Duodenal mucosa (tissue), 2 donors: Measurements from ENCODE around the gene FGD6.
"Not testable (repeated sequence)": the region's sequence is repeated elsewhere in the genome, so short reads cannot be mapped to it uniquely, and the experiment has no call there.

ENCODE experiments used
- H3K27ac ChIP-seq: one replicate; pipeline ENCODE4 v1.7.0; 2013; ENCODE audit warnings: low read depth, low read length
- H3K27me3 ChIP-seq, 2 donors: one replicate each; pipeline ENCODE4 v1.7.0; 2013; ENCODE audit warnings: low read length in 2 of 2, control low read depth in 1 of 2; ENCODE audit not compliant: insufficient read depth in 2 of 2, control insufficient read depth in 1 of 2
- H3K36me3 ChIP-seq, 2 donors: one replicate each; pipeline ENCODE4 v1.7.0; 2013; ENCODE audit warnings: low read length in 2 of 2, control low read depth in 1 of 2; ENCODE audit not compliant: insufficient read depth in 2 of 2, control insufficient read depth in 1 of 2
- H3K4me1 ChIP-seq, 2 donors: one replicate each; pipeline ENCODE4 v1.7.0; 2013; ENCODE audit warnings: low read length in 2 of 2, control low read depth in 1 of 2; ENCODE audit not compliant: insufficient read depth in 2 of 2, control insufficient read depth in 1 of 2
- H3K4me3 ChIP-seq, 2 donors: one replicate each; pipeline ENCODE4 v1.7.0; 2013; ENCODE audit warnings: low read length in 2 of 2, low read depth in 1 of 2
- H3K9ac ChIP-seq, 2 donors: one replicate each; pipeline ENCODE4 v1.7.0; 2013; ENCODE audit warnings: low read length in 2 of 2, low read depth in 1 of 2
- H3K9me3 ChIP-seq, 2 donors: one replicate each; pipeline ENCODE4 v1.7.0; 2013; ENCODE audit warnings: low read length in 2 of 2, control low read depth in 1 of 2; ENCODE audit not compliant: control insufficient read depth in 1 of 2

FGD6 gene

DNA sequence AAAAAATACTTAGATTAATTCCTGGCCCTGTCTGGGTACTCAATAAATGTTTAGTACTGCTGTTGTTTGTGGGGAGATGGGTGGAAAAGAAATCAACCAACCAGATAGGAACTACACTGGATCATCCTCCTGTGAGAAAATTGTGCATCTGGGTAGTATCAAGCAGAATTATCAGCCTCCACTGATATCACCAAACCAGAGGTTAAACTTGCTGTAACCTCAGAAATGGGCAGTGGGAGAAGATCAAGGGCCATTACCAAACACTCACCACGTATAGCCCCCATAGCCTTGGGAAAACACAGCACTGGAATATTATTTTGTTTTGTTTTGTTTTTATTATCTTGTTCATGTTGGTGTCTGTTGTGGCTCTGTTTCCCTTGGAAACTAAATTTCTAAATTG is 20.0 kb upstream of the FGD6 start:
- H3K27me3 ChIP-seq: no peaks in the 10 kb centered on the region
- H3K4me1 ChIP-seq: no peaks in the 10 kb centered on the region
- H3K36me3 ChIP-seq: no peaks in the 10 kb centered on the region
- no peak overlapping the region for H3K9ac ChIP-seq
- no peak overlapping the region for H3K27ac ChIP-seq
- H3K4me3 ChIP-seq: no peak overlapping the region
- no peaks in the 10 kb centered on the region for H3K9me3 ChIP-seq

GRCh38 chr12:95235621-95236020 is 18.4 kb upstream of the FGD6 start:
- H3K4me3 ChIP-seq, H3K27ac ChIP-seq, H3K9me3 ChIP-seq, H3K4me1 ChIP-seq, H3K36me3 ChIP-seq, H3K27me3 ChIP-seq, H3K9ac ChIP-seq: not testable (repeated sequence)

GRCh38 chr12:95234187-95234586 is 16.9 kb upstream of the FGD6 start:
- H3K9me3 ChIP-seq, H3K9ac ChIP-seq, H3K4me1 ChIP-seq, H3K4me3 ChIP-seq, H3K27ac ChIP-seq, H3K36me3 ChIP-seq, H3K27me3 ChIP-seq: not testable (repeated sequence)

DNA sequence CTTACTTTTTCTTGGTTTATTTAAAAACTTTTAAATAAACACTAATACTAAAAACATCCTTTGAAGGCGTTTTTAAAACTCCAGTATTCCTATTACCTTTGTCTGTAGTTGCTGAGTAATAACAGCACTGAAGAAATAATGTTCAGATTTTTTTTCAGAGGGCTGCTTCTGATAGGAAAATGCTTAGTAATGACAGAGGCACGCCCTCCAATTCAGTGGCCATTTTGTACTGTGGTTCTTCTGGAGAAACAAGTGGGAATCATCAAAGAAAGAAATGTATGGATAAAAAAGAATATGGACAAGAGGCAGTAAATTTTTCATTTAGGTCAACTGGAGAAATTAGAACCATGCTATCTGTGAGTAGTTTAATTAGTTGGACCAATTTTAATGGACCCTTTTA is 13.9 kb upstream of the FGD6 start:
- no peak overlapping the region for H3K9ac ChIP-seq
- H3K27me3 ChIP-seq: no peaks in the 10 kb centered on the region
- H3K4me1 ChIP-seq: no peaks in the 10 kb centered on the region
- no peak overlapping the region for H3K27ac ChIP-seq
- no peak overlapping the region for H3K4me3 ChIP-seq
- H3K9me3 ChIP-seq: no peaks in the 10 kb centered on the region
- no peaks in the 10 kb centered on the region for H3K36me3 ChIP-seq

DNA sequence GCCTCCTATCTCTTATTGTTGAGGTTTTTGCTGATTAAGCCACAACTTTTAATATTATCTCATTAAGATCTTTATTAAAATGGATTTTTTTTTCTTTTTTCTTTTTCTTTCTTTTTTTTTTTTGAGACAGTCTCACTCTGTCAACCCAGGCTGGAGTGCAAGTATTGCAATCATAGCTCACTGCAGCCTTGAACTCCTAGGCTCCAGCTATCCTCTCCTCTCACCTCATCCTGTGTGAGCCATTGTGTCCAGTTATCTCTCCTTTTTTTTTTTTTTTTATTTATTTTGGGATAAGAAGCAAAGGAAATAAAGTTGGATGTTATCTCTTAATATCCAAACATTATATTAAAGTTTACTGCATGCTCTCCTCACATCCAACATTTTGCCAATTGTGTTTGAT is 13.0 kb upstream of the FGD6 start:
- no peaks in the 10 kb centered on the region for H3K9me3 ChIP-seq
- no peaks in the 10 kb centered on the region for H3K4me1 ChIP-seq
- H3K36me3 ChIP-seq: no peaks in the 10 kb centered on the region
- no peaks in the 10 kb centered on the region for H3K27me3 ChIP-seq
- H3K9ac ChIP-seq: no peak overlapping the region
- H3K27ac ChIP-seq: no peak overlapping the region
- no peak overlapping the region for H3K4me3 ChIP-seq

DNA sequence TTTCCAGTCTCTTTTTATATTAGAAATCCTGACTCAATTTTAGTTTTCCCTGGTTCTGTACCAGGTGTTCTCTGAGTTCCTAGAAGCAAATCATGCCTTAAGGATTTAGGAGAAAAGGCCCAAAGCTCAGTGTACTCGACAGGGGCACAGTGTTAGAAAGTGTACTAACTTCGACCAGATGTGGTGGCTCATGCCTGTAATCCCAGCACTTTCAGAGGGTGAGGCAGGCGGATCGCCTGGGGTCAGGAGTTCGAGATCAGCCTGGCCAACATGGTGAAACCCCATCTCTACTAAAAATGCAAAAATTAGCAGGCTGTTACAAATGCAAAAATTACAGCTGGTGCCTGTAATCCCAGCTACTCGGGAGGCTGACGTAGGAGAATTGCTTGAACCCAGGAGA is 12.4 kb upstream of the FGD6 start:
- Histone ChIP-seq H3K36me3 (peaks cover 0 to 4% of the 10 kb centered on the region in 2 donors), H3K4me3 (no peak overlapping the region), H3K27me3 (no peaks in the 10 kb centered on the region), H3K9me3 (no peaks in the 10 kb centered on the region), H3K27ac (no peak overlapping the region), H3K4me1 (no peaks in the 10 kb centered on the region), H3K9ac (no peak overlapping the region)

DNA sequence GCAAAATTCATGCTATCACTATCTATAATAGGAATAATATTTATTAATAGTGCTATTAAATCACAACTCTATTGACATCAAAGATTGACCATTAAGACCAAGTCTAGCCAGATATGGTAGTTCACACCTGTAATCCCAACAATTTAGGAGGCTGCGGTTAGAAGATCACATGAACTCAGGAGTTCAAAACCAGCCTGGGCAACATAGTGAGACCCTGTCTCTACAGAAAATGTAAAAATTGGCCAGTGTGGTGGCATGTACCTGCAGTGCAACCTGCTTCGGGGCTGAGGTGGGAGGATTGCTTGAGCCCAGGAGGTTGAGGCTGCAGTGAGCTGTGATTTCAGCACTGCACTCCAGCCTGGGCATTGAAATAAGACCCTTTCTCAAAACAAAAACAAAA is 11.3 kb upstream of the FGD6 start:
- no peaks in the 10 kb centered on the region for H3K4me1 ChIP-seq
- no peak overlapping the region for H3K27ac ChIP-seq

DNA sequence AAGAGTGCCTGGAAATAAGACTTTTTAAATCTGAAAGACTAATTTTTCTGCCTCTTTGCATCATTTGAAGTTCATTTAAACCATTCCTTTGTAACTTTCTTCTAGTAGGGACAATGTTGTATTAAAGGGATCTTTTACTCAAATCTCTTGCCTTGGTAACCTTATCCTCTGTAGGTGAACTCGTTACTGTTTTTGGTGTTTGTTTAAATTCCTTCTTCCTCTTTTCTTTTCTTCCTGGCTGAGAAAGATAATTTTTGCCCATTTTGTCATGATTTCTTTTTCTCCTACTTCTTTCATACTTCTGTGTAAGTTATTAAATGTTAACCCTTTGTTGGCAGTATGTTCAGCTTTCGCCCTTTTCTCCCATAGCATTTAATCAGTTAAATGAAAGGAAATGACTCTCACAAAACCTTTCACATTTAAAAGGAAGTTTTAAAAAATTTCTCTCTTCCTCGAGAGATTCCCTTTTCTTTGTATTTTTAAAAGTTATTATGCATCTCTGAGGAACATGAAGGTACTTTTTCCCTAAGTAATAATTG is 10.6 kb upstream of the FGD6 start:
- Histone ChIP-seq H3K9ac (no peak overlapping the region), H3K27ac (no peak overlapping the region)

More for the DNA sequence above, 11.3 kb upstream of the FGD6 start:
- H3K4me3 ChIP-seq: no peak overlapping the region
- no peaks in the 10 kb centered on the region for H3K9me3 ChIP-seq
- H3K9ac ChIP-seq: no peak overlapping the region
- H3K27me3 ChIP-seq: no peaks in the 10 kb centered on the region
- H3K36me3 ChIP-seq: peaks cover 0 to 4% of the 10 kb centered on the region in 2 donors

DNA sequence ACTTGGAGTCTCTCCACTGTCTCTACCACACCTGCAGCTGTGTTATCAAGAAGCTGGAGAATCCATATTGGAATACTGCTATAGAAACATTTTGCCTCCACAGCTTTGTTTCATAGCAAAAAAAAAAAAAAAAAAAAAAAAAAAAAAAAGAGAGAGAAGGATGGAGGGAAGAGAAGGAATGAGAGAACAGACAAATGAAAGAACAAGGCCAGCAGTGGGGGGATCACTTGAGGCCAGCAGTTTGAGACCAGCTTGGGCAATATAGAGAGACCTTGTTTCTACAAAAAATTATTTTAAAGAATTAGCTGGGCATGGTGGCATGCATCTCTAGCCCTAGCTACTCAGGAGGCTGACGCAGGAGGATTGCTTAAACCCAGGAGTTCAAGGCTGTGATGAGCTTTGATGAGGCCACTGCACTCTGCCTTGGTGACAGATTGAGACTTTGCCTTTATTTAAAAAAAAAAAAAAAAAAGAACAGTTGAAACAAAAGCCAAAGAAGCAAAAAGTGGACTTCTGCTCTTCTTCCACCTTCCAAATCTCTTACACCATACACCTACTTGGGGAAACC is 8.5 kb upstream of the FGD6 start:
- H3K36me3 ChIP-seq: peaks cover 0 to 4% of the 10 kb centered on the region in 2 donors
- H3K4me3 ChIP-seq: no peak overlapping the region
- H3K27ac ChIP-seq: no peak overlapping the region
- no peaks in the 10 kb centered on the region for H3K4me1 ChIP-seq
- H3K9ac ChIP-seq: no peak overlapping the region
- H3K27me3 ChIP-seq: no peaks in the 10 kb centered on the region
- H3K9me3 ChIP-seq: no peaks in the 10 kb centered on the region

More for the DNA sequence above, 10.6 kb upstream of the FGD6 start:
- H3K27me3 ChIP-seq: no peaks in the 10 kb centered on the region
- H3K9me3 ChIP-seq: no peaks in the 10 kb centered on the region
- H3K36me3 ChIP-seq: peaks cover 0 to 4% of the 10 kb centered on the region in 2 donors
- no peaks in the 10 kb centered on the region for H3K4me1 ChIP-seq
- H3K4me3 ChIP-seq: no peak overlapping the region

GRCh38 chr12:95224202-95225170 is 7.2 kb upstream of the FGD6 start:
- no peak overlapping the region for H3K9ac ChIP-seq
- H3K36me3 ChIP-seq: peaks cover 0 to 4% of the 10 kb centered on the region in 2 donors
- no peaks in the 10 kb centered on the region for H3K27me3 ChIP-seq
- no peak overlapping the region for H3K4me3 ChIP-seq
- no peak overlapping the region for H3K27ac ChIP-seq
- no peaks in the 10 kb centered on the region for H3K9me3 ChIP-seq
- H3K4me1 ChIP-seq: no peaks in the 10 kb centered on the region
